GM19193 (cell line): ENCODE measurements around the gene IL27RA.

Experiments used
- POLR2A ChIP-seq: IDR thresholded peaks from 4 replicates; pipeline ENCODE4 v1.6.1; 2011; ENCODE audit not compliant: insufficient read depth, insufficient read length; ENCODE audit errors: extremely low read depth

IL27RA gene

DNA sequence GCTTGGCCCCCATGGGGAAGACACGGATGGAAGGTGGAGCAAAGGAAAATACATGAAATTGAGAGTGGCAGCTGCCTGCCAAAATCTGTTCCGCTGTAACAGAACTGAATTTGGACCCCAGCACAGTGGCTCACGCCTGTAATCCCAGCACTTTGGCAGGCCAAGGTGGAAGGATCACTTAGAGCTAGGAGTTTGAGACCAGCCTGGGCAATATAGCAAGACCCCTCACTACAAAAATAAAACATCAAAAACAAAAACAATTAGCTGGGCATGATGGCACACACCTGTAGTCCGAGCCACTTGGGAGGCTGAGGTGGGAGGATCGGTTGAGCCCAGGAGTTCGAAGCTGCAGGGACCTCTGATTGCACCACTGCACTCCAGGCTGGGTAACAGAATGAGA is 20.9 kb downstream of the IL27RA start:
- no peak for TF ChIP-seq POLR2A

DNA sequence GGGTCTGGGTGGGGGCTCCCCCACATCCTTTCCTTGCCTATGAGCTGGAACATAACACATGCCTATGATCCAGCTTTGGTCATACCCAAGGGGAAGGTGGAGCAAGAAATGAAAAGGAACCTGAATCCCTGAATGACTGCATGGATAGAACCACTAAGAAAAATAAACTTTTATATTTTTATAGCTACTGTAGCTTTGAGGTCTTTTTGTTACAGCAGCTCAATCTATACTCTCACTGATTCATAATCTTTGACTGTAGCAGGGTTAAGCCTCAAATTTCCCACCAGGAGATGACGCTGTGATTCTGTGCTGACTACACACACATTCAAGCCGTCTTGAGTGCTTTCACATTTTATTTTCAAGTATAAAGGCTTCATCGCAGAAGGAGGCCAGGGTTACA is 21.5 kb downstream of the IL27RA start:
- TF ChIP-seq POLR2A: no peak

DNA sequence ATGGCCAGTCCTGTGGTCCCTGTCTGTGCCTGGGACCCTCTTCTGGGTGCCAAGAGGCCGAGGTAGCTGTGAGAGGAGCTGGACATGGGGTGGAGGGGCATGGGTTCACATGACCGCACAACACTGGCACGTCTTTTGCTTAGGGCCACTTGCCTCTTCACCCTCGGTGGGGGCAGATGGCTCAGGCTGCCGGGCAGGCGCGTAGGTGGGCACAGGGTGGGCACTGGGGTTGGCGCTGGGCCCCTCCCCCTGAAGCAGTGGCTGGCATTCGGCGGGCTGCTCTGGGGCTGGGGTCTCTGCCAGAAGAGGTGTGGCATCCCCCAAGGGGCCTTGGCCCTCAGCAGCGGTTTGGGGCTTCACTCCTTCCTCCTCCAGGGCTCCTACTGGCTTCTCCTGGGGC is 21.9 kb downstream of the IL27RA start:
- no peak for TF ChIP-seq POLR2A

DNA sequence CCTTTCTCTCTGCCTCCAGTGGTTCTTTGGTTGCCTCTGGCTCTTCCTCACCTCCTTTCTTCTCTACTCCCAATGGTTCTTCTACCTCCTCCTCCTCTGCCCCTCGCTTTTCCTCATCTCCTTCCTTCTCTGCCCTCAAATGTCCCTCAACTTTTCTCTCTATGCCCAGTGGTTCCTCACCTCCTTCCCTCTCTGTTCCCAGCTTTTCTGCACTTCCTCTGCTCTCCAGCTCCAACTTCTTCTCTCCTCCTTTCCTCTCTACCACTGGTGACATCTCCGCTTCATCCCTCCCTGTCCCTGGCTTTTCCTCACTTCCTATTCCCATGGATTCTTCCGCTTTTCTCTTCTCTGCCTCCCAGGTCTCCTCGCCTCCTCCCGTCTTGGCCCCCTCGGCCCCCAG is 22.5 kb downstream of the IL27RA start:
- no peak for TF ChIP-seq POLR2A

DNA sequence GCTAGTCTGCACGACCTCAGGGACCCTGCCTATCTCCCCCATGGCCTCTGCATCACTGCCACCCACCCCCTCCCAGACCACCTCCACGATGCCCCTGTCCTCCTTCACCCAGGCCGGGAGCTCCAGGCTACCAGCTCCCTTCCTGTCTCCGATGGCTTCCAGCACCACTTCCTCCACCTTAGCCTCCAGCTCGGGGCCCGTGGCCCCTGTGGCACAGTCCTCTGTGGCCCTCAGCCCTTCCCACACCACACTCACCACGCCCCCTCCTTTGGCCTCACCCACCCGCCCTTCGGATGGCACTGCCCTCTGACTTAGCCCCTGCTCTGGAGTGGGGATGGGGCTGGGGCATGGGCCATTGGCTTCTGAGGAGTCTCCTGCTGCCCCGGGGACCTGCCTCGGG is 23.2 kb downstream of the IL27RA start:
- TF ChIP-seq POLR2A: no peak

DNA sequence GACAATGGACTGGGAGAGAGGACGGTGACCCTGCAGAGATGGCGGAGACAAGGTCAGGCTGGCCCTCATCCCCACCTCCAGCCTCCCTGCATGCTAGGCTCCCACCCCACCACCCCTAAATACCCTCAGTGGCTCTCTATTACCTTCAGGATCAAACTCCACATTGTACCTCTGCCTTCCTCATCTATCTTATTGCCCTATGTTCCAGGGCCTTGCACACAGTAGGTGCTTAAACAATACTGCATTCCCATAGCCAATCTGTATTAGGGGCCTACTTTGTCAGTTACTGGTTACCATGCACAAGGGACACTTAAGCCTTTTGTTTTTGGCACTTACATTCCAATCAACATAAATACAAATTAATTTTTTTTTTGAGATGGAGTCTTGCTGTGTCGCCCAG is 23.8 kb downstream of the IL27RA start:
- TF ChIP-seq POLR2A: no peak

DNA sequence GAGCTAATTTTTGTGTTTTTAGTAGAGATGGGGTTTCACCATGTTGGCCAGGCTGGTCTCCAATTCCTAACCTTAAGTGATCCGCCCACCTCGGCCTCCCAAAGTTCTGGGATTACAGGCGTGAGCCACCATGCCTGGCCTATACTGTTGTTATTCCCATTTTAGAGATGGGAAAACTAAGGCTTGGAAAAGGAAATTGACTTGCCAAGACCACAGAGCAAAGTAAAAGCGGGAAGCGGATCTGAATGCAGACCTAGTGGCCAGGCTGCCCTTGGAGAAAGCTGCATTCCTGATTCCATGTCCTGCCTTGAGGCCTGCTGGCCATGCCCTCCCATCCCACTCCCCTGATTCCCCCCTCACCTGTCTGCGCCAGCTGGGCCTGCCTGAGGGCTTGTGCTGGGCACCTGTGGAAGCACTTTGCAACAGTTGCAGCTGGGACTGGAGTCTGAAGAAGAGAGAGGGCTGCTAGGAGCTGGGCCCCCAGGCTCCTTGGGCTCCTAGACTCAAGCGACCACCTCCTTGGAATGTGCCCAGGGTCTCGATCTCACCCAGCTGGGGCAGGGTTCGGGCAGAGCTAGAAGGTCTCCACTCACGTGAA is 24.6 kb downstream of the IL27RA start:
- no peak for TF ChIP-seq POLR2A

DNA sequence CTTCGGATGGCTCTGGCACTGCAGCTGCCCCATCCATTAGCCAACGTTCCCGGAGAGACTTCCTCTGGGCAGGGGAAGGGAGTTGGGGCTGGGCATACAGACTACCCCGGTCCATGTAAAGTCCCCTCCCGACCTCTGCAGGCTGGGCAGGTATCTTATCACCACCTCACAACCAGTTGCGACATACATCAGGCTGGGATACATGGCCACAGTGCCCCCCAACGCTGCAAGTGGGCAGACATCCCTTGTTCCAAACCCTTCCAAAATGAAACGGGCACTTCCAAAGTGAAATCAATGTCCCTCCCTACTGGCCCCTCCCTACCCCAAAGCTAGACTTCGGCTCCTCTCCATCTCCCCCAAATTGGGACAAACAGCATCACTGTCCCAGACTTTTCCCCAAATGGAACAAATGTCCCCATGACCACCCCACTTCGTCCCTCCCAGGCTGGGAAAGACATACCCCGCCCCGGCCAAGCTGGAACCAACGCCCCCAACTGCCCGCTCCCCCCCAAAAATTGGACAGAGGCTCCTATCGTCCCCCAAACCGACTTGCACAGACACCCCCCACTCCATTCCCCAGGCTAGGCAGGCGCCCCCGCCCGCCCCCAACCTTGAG is 25.3 kb downstream of the IL27RA start:
- no peak for TF ChIP-seq POLR2A

DNA sequence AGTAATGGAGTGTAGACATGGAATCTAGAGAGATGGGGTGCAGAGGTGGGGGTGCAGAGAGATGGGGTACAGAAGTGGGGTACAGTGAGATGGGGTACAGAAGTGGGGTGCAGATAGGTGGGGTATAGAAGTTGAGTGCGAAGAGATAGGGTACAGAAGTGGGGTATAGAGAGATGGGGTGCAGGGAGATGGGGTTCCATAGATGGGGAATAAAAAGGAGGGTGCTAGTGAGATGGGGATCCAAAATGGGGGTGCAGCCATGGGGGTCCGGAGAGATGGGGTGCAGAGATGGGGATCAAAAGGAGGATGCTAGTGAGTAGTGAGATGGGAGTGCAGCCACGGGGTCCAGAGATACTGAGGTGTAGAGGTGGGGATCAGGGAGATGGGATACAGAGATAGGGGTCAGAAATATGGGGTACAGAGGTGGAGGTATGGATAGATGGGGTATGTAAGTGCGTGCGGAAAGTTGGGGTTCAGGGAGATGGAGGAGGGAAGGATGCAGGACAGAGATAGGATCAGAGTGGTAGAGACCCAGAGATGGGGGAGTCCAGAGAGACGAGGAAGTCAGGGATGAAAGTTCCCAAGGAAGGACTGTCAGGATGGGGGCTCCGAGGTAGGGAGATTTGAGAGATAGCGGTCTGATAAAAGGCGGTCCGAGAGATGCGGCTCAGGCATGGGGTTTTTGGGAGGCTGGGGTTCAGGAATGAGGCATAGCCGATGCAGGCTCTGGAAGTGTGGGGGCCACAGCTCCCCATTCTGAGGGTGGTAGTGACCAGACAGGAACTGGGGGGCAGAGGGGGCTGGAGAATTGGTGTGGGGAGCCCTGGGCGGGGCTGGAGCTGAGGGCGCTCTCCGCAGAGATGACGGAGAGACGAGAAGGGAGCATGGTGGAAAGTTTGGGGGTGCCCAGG is 26.9 kb downstream of the IL27RA start:
- TF ChIP-seq POLR2A: no peak

DNA sequence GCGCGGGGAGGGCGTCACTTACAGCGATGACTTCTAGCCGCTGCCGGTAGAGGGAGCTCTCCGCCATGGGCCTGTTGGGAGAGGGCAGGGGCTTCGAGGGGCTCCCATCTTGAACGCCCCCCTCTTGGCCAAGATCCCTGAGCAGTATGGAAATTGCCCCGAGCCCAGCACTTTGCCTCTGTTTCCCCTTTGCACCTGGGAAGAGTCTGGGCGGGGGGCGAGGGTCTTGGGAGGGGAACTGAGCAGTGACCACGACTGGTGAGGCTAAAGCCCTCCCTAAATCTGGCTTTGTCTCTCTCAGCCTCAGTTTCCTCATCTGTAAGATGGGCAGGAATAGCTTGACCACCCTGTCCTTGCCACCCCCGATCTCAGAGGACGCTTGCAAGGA is 27.5 kb downstream of the IL27RA start:
- TF ChIP-seq POLR2A: no peak

DNA sequence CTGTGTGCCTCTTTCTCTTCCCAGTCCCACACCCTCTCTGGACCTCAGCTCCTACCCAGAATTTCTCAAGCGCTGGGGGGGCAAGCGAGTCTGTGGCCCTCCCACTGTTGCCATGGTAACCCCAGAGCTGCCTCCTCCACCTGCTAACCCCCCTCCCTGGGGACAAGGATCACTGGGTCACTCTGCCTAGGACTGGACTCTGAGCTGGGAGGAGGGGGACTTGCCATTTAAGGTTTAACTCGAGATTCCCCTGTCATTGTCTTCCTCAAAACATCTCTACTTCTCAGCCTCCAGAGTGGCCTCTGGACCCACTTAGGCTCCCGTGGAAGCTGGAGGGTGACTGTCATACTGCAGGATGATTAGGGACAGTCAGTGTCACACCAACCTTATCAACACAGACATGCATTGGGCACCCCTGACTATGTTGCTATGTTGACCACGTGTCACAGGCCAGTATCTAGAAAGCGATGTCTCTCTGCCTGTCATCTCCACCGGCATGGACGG is 28.1 kb downstream of the IL27RA start:
- no peak for TF ChIP-seq POLR2A

DNA sequence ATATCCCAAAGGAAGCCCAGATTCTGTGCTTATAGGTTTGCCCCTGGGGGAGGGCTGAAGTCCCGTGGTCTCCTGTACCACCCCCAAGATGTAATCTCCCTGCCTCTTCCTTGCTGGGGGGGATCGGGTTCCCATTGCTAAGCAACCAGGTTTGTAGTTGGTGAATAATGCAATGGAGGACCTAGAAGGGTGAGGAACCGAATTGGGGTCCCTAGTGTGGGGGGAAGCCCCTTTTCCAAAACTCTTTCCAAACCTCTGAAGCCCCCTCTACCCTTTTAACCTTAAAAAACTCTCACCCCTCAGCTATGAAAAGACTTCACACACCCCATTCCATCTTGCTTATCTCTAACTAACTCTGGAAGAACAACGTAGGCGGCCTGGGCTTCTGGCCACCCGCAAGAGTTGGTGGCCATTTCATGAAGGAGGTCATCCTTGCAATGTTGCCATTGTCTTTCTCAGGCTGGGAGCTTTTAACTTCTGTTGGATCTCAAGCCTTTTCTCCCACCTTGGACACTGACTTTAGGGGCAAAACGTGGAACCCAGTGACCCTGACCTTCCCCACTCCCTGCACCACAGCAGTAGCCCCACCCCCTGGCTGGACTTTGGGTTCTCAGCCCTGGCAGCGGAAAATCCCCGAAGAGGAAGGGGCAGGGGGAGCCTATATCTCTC is 29.7 kb downstream of the IL27RA start:
- no peak for TF ChIP-seq POLR2A

DNA sequence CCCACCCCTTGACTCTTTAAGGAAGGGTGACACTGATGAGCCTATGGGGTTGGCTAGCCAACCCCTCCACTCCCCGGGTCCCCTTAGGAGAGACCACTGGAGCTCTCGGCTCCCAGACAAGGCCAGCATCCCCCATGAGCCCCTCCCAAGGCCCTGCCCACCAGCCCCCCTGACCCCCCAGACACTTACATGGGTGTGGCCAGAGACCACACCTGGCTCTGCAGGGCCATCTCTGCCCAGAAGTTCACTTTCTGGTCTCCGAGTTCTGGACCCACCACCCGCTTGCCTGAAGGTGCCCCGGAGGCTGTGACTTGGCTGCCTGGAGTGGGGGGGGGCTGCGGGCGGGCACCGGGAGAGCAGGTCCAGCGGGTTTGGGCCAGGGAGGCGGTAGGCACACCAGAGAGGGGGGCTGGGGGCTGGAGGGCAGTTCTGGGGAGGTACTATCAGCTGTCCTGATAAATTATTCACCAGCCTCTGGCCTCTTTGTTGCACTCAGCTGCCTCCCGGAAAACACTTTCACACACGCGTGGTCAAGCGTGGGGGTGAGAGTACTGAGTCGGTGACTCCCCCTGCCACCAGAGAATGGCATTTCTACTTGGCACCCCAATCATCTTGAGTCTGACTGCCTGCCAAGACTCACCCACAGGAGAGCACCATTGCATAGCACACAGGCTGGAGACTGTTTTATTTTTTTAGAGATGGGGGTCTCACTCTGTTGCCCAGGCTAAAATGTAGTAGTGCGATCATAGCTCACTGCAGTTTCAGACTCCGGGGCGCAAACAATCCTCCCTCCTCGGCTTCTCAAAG is 30.4 kb downstream of the IL27RA start, which contains the start of gene PALM3:
Gene PALM3, minus strand, starts transcription at position 326 of the 807 bp plus-strand sequence. Its CDS starts 96 bp downstream, at position 230.
- no peak for TF ChIP-seq POLR2A

DNA sequence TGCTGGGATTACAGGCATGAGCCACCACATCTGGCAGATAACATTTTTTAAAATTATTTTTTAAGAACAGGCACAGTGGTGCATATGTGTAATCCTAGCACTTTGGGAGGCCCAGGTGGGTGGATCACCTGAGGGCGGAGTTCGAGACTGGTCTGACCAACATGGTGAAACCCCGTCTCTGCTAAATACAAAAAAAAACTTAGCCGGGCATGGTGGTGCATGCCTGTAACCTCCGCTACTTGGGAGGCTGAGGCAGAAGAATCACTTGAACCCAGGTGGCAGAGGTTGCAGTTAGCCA is 30.9 kb downstream of the IL27RA start:
- TF ChIP-seq POLR2A: no peak
